H1 (cell line): ENCODE measurements around the gene ZMIZ1. TPM values are rescaled to one million over a fixed set of nuclear protein-coding genes. Genes with fewer than 3 reads are reported as not detected.

Experiments used
- KDM5A ChIP-seq: fragments of 200-600 bp; IDR thresholded peaks from 2 replicates; pipeline ENCODE4 v1.7.1; 2012; ENCODE audit warnings: mild to moderate bottlenecking, low read length, inconsistent platforms, mixed read lengths
- SIRT6 ChIP-seq: IDR thresholded peaks from one replicate; pipeline ENCODE4 v1.7.1; 2012; ENCODE audit warnings: low read length, inconsistent platforms
- SP4 ChIP-seq: IDR thresholded peaks from 2 replicates; pipeline ENCODE4 v1.6.1; 2012; ENCODE audit warnings: low read length, inconsistent platforms
- polyA plus RNA-seq, 7 experiments: library from polyadenylated mRNA; depleted of rRNA in 3 of 7; stranded (reverse) in 5 of 7; unstranded in 2 of 7; fragments of >200 nt in 5 of 7; fragments of 200-250 nt in 2 of 7; gene quantifications; 1 replicate in 5 of 7; 2 replicates in 1 of 7; 4 replicates in 1 of 7; pipeline versions ENCODE4 v1.2.1 to v1.2.3, GENCODE V29; 2011 to 2013; ENCODE audit warnings: missing spikeins in 2 of 7, mixed read lengths in 2 of 7
- total RNA-seq: library from RNA; stranded (reverse); fragmentation: NEBNext Ultra II Directional; extraction: Animal tissue kit (Norgen Biotek cat#: 25700); gene quantifications from 2 replicates; pipeline ENCODE4 v1.2.1, GENCODE V29; 2021

Gene ZMIZ1
- total and polyA plus RNA-seq, 2 of the 8 experiments (the other 6 are each of a cell fraction or from before 2014, with no cell fraction given) = 8.1 to 28.0 TPM

DNA sequence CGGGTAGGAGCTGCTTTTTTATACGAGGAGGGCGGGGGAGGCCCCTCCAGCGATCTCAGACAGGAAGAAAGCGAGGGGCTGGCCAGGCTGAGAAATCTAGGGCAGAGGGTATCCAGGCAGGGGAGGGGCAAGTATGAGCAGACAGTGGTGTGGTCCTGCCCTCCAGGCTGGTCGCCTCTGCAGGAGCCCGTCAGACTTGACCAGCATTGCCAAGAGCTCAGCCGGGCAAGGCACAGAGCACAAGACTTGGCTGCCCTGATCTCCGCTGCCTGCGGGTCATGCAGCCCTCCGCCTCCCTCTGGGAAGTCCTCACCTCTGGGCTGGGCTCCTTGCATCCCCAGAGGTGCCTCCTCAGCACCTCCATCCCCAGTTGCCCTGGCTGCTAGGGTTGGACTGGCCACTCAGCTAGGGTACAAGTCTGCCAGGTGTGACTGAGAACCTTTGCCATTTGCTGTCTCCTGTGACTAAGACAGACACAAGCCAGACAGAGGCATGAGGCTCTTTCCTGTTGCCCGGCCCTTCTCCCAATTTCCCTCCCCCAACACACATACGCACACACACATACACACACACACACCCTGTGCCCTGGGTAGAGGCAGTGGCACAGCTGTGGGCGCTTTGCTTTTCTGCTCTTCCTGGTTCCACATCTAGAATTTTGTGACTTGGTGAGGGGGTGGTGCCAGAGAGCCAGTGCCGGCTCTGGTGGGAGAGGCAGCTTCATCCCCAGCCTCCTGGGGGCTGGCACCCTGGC lies 219.4 kb downstream of the ZMIZ1 start (continued):
- TF ChIP-seq SP4 (no peak), SIRT6 (no peak), KDM5A (no peak)
